GM19467 (cell line): ENCODE data around the gene TOR4A.

Experiments used
- ATAC-seq: cut with Tn5 transposase; IDR thresholded peaks from one replicate; pipeline ENCODE4 v1.9.1; 2021; ENCODE audit warnings: mild to moderate bottlenecking, moderate library complexity; ENCODE audit not compliant: unreplicated experiment

Gene TOR4A

GRCh38 chr9:137277329-137278041 is at the start of gene TOR4A:
Gene TOR4A (plus strand): TSS chr9:137277726. CDS start chr9:137278690, 964 bp downstream.
- ATAC-seq, result peak; percentile 57

- ATAC-seq, result no peak
These were observed 49.5 kb upstream of the TOR4A start for GRCh38 chr9:137227853-137228505.

- no peak for ATAC-seq
These were observed 49.0 kb upstream of the TOR4A start for GRCh38 chr9:137228506-137228967.

- no peak for ATAC-seq
These were observed 48.3 kb upstream of the TOR4A start for GRCh38 chr9:137228968-137229896.

- ATAC-seq, result no peak
These were observed 47.4 kb upstream of the TOR4A start for GRCh38 chr9:137229903-137230704.

- no peak for ATAC-seq
These were observed 46.7 kb upstream of the TOR4A start, which contains the start of gene SLC34A3 for GRCh38 chr9:137230705-137231371. Gene SLC34A3 (plus strand): TSS chr9:137230901. CDS start chr9:137231703, 802 bp downstream.

GRCh38 chr9:137231372-137232039 is 46.0 kb upstream of the TOR4A start:
- ATAC-seq, result no peak

- ATAC-seq, result no peak
These were observed 45.4 kb upstream of the TOR4A start for GRCh38 chr9:137232101-137232500.

- ATAC-seq, result no peak
These were observed 45.0 kb upstream of the TOR4A start for GRCh38 chr9:137232510-137232909.

GRCh38 chr9:137233143-137233980 is 44.2 kb upstream of the TOR4A start:
- ATAC-seq, result no peak

- no peak for ATAC-seq
These were observed 43.4 kb upstream of the TOR4A start for GRCh38 chr9:137234055-137234697.

GRCh38 chr9:137234758-137235423 is 42.6 kb upstream of the TOR4A start:
- no peak for ATAC-seq

- no peak for ATAC-seq
These were observed 41.9 kb upstream of the TOR4A start for GRCh38 chr9:137235424-137236237.

GRCh38 chr9:137236238-137236935 is 41.1 kb upstream of the TOR4A start:
- ATAC-seq, result no peak

- no peak for ATAC-seq
These were observed 40.5 kb upstream of the TOR4A start for GRCh38 chr9:137236936-137237421.
